GM19193 (cell line): ENCODE results near the gene SLC4A3.

ENCODE experiments used
- POLR2A ChIP-seq: IDR thresholded peaks from 4 replicates; pipeline ENCODE4 v1.6.1; 2011; ENCODE audit not compliant: insufficient read depth, insufficient read length; ENCODE audit errors: extremely low read depth

SLC4A3 gene

DNA sequence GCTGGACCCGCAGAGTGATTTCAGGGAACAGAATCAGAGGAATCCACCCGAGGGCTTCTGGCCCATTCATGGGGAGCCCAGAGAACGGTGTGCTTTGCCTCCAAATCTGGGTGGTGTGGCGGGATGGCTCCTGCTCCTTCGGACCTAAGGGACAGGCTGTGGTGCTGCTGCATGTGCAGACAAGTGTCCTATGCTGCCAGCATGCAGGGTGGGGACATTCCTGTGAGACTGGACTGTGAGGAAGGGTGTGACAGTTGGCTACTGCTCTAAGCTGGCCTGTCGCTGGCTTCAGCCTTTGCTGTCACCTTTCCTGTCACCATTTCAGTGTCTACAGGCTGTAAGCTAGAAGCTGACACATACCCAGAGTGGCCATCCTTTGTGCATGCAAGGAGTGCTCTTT lies 2.9 kb upstream of the SLC4A3 start:
- no peak for TF ChIP-seq POLR2A

DNA sequence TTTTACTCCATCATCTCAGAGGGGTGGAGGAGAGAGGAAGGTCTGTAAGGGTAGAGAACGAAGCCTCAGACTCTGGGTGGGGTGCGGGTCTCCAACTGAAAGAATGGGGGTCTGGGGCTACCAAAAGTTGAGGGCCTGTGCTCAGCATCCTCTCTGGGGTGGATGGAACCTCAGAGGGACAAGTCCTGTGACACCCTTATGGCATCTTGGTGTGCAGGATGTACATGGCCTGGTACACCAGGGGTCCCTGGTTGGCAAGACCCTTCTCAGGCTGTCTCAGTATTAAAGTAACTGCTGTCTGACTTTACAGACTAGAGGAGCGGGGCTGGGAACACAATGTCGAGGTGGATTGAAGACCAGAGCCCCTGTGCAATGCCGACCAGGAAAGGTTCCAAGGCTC lies 2.3 kb upstream of the SLC4A3 start:
- no peak for TF ChIP-seq POLR2A

- no peak for TF ChIP-seq POLR2A
Observed at GRCh38 chr2:219626540-219626939, 890 bp upstream of the SLC4A3 start.

DNA sequence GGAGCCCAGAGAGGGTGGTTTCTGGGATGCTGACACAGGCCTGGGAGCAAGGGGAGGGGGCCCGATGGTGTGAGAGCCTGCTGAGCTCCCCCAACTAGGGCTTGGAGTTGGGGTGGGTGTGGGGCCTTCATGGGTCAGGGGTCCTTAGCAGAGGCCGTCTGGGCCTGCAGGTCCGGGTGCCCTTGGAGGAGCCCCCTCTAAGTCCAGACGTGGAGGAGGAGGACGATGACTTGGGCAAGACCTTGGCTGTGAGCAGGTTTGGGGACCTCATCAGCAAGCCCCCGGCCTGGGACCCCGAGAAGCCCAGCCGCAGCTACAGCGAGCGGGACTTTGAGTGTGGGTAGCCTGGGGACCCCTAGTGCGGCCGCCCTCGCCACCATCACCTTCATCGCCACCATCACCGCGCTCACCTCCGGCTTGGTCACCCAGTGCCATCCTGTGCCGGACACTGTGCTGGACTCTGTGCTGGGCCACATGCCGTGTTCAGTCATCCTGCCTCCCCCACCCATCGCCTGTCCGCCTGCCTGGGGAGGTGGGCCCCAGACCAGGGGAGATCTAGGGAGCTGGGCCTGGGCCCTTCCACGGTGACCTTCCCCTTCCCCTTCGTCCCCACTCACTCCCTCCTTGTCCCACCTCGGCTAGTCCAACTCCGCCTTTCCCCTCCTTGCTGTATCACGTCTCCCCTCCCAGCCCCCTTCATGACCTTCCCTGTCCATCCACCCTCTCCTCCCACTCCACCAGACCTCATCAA lies 980 bp downstream of the SLC4A3 start:
- TF ChIP-seq POLR2A = no peak

DNA sequence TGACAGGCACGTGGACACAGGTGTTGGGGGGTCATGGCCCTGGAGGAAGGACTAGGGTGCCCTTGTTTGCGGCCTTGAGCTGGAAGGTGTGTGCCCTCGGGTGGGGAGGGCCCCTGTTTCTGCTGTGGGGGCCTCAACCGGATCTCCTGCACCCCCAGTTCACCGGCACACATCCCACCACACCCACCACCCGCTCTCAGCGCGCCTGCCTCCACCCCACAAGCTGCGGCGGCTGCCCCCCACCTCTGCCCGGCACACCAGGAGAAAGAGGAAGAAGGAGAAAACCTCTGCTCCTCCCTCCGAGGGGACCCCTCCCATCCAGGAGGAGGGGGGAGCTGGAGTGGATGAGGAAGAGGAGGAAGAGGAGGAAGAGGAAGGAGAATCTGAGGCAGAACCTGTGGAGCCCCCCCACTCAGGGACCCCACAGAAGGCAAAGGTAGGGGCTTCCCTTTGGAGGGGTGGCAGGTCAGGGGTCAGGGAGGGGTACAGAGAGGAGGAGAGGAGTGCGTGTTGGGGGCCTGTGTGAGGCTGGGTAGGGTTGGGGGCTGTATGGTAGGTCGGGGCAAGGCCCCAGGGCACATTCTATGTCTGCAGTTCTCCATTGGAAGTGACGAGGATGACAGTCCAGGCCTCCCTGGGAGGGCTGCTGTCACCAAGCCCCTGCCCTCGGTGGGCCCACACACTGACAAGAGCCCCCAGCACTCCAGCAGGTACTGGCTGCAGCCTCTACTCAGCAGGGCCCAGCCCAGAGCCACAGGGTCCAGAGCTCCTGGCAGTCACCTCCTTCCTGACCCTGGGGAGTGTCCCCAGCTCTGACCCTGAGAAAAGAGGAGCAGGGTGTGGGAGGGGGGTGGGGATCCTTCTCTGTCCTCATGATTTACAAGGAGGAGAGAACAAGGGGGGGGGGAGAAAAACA lies 1.8 kb downstream of the SLC4A3 start:
- TF ChIP-seq POLR2A = no peak

GRCh38 chr2:219629976-219630695 lies 2.7 kb downstream of the SLC4A3 start:
- TF ChIP-seq POLR2A = no peak

DNA sequence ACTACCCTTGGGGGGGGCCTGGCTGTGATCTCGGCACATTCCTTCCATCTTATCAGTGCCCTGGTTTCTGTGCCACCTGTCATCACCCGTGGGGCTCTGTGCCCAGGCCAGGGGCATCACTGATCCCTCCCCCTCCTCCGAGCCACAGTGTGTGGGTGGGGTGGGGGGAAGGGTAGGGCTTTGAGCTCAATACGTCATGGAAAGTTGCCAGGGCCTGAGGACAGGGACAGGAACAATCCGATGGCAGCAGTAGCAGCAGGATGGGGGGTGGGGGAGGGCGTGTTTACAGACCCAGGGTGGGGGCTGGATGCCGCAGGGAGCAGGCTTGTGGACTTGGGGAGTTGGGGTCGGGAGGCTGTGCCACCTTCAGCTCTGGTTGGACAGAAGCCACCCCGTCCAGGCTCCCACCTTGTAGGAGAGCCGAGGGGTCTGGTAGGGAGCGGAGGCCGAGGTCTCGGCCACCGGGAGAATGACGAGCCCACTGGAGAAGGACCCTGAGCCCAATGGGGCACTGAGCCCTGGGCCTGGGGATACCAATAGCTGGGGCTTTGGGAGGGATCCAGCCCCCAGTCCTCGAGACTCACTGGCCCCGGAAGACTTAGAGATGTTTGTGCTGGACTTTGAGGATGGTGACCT lies 3.5 kb downstream of the SLC4A3 start:
- no peak for TF ChIP-seq POLR2A

- TF ChIP-seq POLR2A = no peak
Observed at GRCh38 chr2:219631406-219631891, 4.0 kb downstream of the SLC4A3 start.

DNA sequence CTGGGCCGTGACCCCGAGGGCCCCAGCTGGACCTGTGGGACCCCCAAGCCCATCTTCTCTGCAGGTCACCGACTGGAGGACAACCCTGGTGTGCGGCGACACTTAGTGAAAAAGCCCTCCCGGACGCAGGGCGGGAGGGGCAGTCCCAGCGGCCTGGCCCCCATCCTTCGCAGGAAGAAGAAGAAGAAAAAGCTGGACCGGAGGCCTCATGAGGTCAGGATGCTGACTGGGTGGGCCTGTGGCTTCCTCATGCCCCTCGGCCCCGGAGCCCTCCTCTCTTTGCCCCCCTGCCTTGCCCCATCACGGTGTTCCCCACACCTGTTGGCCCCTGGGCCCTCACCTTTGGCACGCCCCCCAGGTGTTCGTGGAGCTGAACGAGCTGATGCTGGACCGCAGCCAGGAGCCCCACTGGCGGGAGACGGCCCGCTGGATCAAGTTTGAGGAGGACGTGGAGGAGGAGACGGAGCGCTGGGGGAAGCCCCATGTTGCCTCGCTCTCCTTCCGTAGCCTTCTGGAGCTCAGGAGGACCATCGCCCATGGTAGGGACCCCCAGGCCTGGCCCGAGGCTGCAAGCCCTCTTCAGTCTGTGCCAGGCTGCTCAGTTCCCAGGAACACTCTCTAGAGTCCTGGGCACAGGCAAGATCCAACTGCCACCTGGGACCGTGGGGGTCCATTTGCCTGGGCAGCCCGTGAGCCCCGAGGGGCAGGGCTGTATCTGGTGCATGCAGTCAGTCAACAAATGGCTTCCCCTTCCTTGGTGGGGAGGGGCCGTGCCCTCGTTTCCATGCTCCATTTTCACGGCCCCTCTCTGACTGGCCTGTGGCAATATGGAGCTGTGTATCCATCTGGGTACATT lies 4.7 kb downstream of the SLC4A3 start:
- no peak for TF ChIP-seq POLR2A

GRCh38 chr2:219632760-219633105 lies 5.3 kb downstream of the SLC4A3 start:
- no peak for TF ChIP-seq POLR2A

DNA sequence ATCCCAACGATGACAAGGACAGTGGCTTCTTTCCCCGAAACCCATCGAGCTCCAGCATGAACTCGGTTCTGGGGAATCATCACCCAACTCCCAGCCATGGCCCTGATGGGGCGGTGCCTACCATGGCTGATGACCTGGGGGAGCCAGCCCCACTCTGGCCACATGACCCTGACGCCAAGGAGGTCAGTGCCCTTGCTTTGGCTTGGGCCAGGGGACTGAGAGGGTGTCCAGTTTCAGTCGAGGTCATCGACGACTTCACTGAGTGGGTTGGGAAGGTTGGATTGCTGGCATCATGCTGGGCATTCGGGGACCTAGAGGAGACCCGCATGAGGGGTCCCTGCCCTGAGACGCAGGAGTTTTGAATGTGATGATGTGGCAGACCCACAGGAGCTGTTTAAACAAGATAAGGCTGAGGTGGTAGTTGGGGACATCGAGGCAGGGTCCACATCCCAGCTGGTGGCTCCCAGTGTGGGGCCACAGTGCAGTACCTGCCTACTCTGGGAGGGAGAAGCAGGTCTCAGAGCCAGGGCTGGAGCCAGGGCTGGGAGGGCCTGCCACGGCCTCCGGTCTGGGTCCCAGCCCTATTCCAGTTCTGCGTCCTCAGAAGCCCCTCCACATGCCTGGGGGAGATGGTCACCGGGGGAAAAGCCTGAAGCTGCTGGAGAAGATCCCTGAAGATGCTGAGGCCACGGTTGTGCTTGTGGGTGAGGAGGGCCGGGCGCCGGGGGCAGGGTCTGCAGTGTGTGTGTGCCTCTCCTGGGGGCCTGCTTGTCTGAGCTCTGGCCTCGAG lies 6.0 kb downstream of the SLC4A3 start:
- TF ChIP-seq POLR2A = no peak

DNA sequence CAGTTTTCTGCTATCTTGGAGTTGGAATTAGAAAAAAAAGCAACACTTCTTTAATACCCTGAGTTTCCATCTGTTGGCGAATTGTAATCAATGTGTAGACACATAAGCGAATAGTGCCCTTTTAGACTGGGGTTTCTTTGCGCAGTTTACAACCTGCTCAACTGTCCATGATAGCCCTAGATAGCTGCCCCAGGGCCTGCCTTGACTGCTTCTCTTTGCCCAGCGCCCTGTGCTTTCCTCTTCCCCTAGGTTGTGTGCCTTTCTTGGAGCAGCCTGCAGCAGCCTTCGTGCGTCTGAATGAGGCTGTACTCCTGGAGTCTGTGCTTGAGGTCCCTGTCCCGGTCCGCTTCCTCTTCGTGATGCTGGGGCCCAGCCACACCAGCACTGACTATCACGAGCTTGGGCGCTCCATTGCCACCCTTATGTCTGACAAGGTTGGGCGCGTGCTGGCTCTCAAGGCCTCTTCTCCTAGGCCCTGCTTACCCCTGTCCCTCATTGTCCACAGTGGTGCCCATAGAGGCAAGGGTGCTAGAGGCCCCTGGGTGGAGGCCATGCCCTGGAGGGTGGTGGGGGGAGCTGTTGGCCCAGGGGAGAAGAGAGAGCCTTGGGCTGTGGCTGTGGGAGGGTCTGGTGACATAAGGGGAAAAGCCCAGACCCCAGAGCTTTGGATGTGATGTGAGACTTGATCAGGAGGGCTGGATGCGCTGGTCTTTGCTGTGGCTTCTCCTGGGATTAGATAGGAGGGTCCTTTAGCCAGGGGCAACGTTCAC lies 6.9 kb downstream of the SLC4A3 start:
- TF ChIP-seq POLR2A = no peak
